ENCODE data around the gene GIT1. TPM values are rescaled to one million over a fixed set of nuclear protein-coding genes. Genes with fewer than 3 reads are reported as not detected.

GIT1 gene
- total and polyA plus RNA-seq, 9 of the 15 experiments (the other 6 are each of a cell fraction or from before 2014, with no cell fraction given), result 0.35 to 35.3 (median 17.1) TPM

DNA sequence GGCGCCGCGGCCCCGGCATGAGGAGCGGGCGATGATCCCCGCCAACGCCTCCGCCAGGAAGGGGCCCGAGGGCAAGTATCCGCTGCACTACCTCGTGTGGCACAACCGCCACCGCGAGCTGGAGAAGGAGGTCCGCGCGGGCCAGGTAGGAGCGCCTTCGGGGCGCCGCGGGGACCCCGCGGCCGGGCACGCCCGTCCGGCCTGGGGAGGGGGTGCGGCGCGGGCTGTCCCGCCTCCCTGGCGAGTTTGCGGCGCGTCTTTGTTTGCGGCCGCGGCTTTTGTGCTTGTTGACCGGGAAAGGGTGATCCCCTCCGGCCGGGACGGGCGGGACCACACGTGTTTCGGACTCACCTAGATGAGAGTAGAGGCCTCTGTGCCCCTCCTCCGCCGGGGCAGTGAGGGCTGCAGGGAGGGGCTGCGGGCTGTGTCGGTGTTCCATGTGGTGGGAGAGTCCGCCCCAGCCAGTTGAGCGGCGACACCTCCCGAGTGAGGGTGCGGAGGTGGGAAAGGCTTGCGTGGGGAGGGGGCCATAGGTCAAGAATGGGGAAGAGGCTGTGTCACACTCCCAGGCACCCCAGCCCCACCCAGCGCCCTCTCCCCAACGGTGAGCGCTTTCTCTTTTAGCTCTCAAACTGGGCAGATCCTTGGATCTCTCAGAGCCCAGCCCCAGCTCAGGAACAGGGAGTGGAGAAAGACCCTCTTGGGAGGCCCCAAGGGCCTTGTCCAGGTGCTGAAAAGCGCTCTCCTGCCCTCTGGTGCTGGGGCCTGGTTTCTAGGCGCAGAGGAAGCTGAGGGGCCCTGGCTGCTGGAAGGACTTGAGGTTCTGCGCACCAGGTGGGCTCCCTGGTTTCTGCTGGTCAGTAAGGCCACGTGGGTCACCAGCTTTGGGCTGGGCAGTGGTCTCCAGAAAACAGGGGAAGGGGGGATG is 4.4 kb upstream of the GIT1 start (continued):
- TF ChIP-seq ATF2 (CRISPR knock-in tag; IDR thresholded peaks at IDR 0.05), result peak; percentile 61; the same call in 1 of the 2 replicates
- TF ChIP-seq SP2 (IDR thresholded peaks at IDR 0.05; ENCODE audit: extremely low read depth, low read depth, low read length, poor library complexity, severe bottlenecking), result no peak
- no peak for TF ChIP-seq NR4A1 (CRISPR knock-in tag; IDR thresholded peaks at IDR 0.05)
- no peak for TF ChIP-seq NR4A1 (tag; IDR thresholded peaks at IDR 0.05)
- TF ChIP-seq MAFF (IDR thresholded peaks at IDR 0.05; ENCODE audit: low read length), result no peak
- peak; percentile 21 for TF ChIP-seq HMGN3 (IDR thresholded peaks at IDR 0.05; ENCODE audit: borderline replicate concordance, extremely low read depth, insufficient read length, low read depth, low read length)
- TF ChIP-seq SMAD1 (IDR thresholded peaks at IDR 0.05; ENCODE audit: low read depth, low read length, partially characterized antibody), result no peak
- TF ChIP-seq EGR1 (conservative IDR thresholded peaks at IDR 0.05), result peak; percentile 41; the same call in 1 of the 2 replicates
- TF ChIP-seq ARID4B (CRISPR knock-in tag; IDR thresholded peaks at IDR 0.05), result peak; percentile 99
- TF ChIP-seq GTF2F1 (IDR thresholded peaks at IDR 0.05; ENCODE audit: low read depth, low read length), result no peak
- no peak for TF ChIP-seq SMARCC2 (IDR thresholded peaks at IDR 0.05; ENCODE audit: low read depth)
- TF ChIP-seq MAFK (IDR thresholded peaks at IDR 0.05; ENCODE audit: low read length), result no peak
- TF ChIP-seq TEAD1 (CRISPR knock-in tag; IDR thresholded peaks at IDR 0.05), result peak in 1 of 2 experiments; percentile 68; a peak in 1 of 4 replicates
- TF ChIP-seq CHD1 (IDR thresholded peaks at IDR 0.05; ENCODE audit: low read length), result no peak
- TF ChIP-seq ATF7 (IDR thresholded peaks at IDR 0.05), result no peak
- peak; percentile 90; the same call in 1 of the 2 replicates for TF ChIP-seq SREBF2 (CRISPR knock-in tag; IDR thresholded peaks at IDR 0.05)
- peak in 1 of 2 experiments; percentile 57; a peak in 2 of 4 replicates for TF ChIP-seq RAD21 (CRISPR knock-in tag; conservative IDR thresholded peaks at IDR 0.05 in 1 of 2, IDR thresholded peaks at IDR 0.05 in 1 of 2)
- TF ChIP-seq JUNB (CRISPR knock-in tag; conservative IDR thresholded peaks at IDR 0.05), result no peak
- TF ChIP-seq, protein P1, sequence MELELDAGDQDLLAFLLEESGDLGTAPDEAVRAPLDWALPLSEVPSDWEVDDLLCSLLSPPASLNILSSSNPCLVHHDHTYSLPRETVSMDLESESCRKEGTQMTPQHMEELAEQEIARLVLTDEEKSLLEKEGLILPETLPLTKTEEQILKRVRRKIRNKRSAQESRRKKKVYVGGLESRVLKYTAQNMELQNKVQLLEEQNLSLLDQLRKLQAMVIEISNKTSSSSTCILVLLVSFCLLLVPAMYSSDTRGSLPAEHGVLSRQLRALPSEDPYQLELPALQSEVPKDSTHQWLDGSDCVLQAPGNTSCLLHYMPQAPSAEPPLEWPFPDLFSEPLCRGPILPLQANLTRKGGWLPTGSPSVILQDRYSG (tag; conservative IDR thresholded peaks at IDR 0.05; ENCODE audit: low read depth), result no peak
- TF ChIP-seq ZC3H11A (IDR thresholded peaks at IDR 0.05; ENCODE audit: low read depth, low read length), result no peak
- no peak for TF ChIP-seq RBM34 (IDR thresholded peaks at IDR 0.05; ENCODE audit: borderline replicate concordance, insufficient read depth, low read length)

Data from K562 (cell line).